ENCODE results near the gene FOCAD. TPM values are rescaled to one million over a fixed set of nuclear protein-coding genes. Genes with fewer than 3 reads are reported as not detected.

The FOCAD gene
- total RNA-seq, 1 experiment from 2014 or later = 43.3 TPM

- Histone ChIP-seq H3K4me2 (ENCODE audit: insufficient read depth, insufficient read length, low read length) (no peak overlapping the region), H3K79me1 (ENCODE audit: insufficient read depth, low read depth, low read length, poor library complexity, severe bottlenecking) (no peaks in the 10 kb centered on the region), H3K23ac (ENCODE audit: insufficient read length, low read depth, low read length) (no peak overlapping the region), H3K4ac (ENCODE audit: low read depth, low read length) (no peak overlapping the region), H3K4me1 (ENCODE audit: insufficient read depth, low read length) (no peaks in the 10 kb centered on the region), H4K5ac (ENCODE audit: insufficient read length, low read depth, low read length) (no peak overlapping the region), H4K20me1 (ENCODE audit: control insufficient read depth, insufficient read depth, insufficient read length) (no peaks in the 10 kb centered on the region), H4K91ac (ENCODE audit: insufficient read length, low read depth, low read length) (no peak overlapping the region), H2BK15ac (ENCODE audit: low read depth, low read length) (no peak overlapping the region), H2BK20ac (ENCODE audit: low read depth, low read length, poor library complexity, severe bottlenecking) (no peak overlapping the region), H2BK120ac (ENCODE audit: low read depth, low read length, poor library complexity, severe bottlenecking) (no peak overlapping the region), H3K79me2 (ENCODE audit: insufficient read depth, low read length) (no peaks in the 10 kb centered on the region), H4K8ac (replicated peaks; ENCODE audit: insufficient read length, low read depth, low read length) (no peak overlapping the region), H2AFZ (ENCODE audit: low read length) (no peak overlapping the region), H3K14ac (ENCODE audit: insufficient read depth, low read length) (no peak overlapping the region), H2BK5ac (ENCODE audit: insufficient read length, low read length) (no peak overlapping the region), H3K9ac (ENCODE audit: extremely low read depth, insufficient read length, low read length) (no peak overlapping the region), H3K9me3 (ENCODE audit: control insufficient read depth, low read depth, low read length) (no peaks in the 10 kb centered on the region), H3K18ac (ENCODE audit: insufficient read length, low read depth, low read length) (no peak overlapping the region), H3K56ac (ENCODE audit: insufficient read length, low read depth, low read length) (no peak overlapping the region), H2BK12ac (ENCODE audit: insufficient read length, low read depth, low read length) (no peak overlapping the region), H3T11ph (ENCODE audit: low read length) (no peak overlapping the region), H3K27me3 (ENCODE audit: insufficient read depth, low read length) (no peaks in the 10 kb centered on the region), H3K23me2 (ENCODE audit: insufficient read length, low read depth, low read length, poor library complexity, severe bottlenecking) (no peaks in the 10 kb centered on the region), H3K27ac (ENCODE audit: insufficient read length, low read depth, low read length) (no peak overlapping the region), H2AK5ac (ENCODE audit: insufficient read length, low read length) (no peak overlapping the region)
- H3K4me3 Mint-ChIP-seq = no peak overlapping the region
- no peaks in the 10 kb centered on the region for H3K27me3 Mint-ChIP-seq (ENCODE audit: low read depth)
- H3K36me3 Mint-ChIP-seq (ENCODE audit: insufficient read depth in 1 of 3, low read depth in 3 of 3) = no peaks in the 10 kb centered on the region; a peak in 1 of 7 replicates
- H3K27ac Mint-ChIP-seq = no peak overlapping the region
- no peaks in the 10 kb centered on the region for H3K4me1 Mint-ChIP-seq
- no CpG with 5 or more reads among the region's 8 CpGs for WGBS (ENCODE audit: extremely low coverage, insufficient read length, low lambda C conversion rate)
- DNase-seq = no peak
- TF ChIP-seq, protein P1, sequence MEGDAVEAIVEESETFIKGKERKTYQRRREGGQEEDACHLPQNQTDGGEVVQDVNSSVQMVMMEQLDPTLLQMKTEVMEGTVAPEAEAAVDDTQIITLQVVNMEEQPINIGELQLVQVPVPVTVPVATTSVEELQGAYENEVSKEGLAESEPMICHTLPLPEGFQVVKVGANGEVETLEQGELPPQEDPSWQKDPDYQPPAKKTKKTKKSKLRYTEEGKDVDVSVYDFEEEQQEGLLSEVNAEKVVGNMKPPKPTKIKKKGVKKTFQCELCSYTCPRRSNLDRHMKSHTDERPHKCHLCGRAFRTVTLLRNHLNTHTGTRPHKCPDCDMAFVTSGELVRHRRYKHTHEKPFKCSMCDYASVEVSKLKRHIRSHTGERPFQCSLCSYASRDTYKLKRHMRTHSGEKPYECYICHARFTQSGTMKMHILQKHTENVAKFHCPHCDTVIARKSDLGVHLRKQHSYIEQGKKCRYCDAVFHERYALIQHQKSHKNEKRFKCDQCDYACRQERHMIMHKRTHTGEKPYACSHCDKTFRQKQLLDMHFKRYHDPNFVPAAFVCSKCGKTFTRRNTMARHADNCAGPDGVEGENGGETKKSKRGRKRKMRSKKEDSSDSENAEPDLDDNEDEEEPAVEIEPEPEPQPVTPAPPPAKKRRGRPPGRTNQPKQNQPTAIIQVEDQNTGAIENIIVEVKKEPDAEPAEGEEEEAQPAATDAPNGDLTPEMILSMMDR (conservative IDR thresholded peaks at IDR 0.05) = no peak
- H3K9me3 Mint-ChIP-seq = no peaks in the 10 kb centered on the region
Observed at GRCh38 chr9:20808002-20808401, 123.9 kb downstream of the FOCAD start.
